Trophoblast cell (in vitro differentiated cells and primary cell): Measurements from ENCODE around the gene PSMA2.

ENCODE experiments used
- DNase-seq, 2 donors: peaks; one replicate each; pipeline ENCODE4 v3.0.0-alpha.2; 2016
- H2AFZ ChIP-seq: 2 replicates; pipeline ENCODE4 v1.6.1; 2013; ENCODE audit warnings: low read length, moderate library complexity, mild to moderate bottlenecking; ENCODE audit not compliant: insufficient read depth, poor library complexity
- H2AK5ac ChIP-seq: 2 replicates; pipeline ENCODE4 v1.6.1; 2013; ENCODE audit warnings: mild to moderate bottlenecking, low read length
- H2BK120ac ChIP-seq: 2 replicates; pipeline ENCODE4 v1.6.1; 2013; ENCODE audit warnings: low read length, mild to moderate bottlenecking, moderate library complexity; ENCODE audit not compliant: insufficient read depth, poor library complexity
- H2BK12ac ChIP-seq: 2 replicates; pipeline ENCODE4 v1.6.1; 2013; ENCODE audit warnings: mild to moderate bottlenecking, low read length, moderate library complexity
- H2BK5ac ChIP-seq: 2 replicates; pipeline ENCODE4 v1.6.1; 2013; ENCODE audit warnings: low read length, low read depth, moderate library complexity, mild to moderate bottlenecking; ENCODE audit not compliant: poor library complexity
- H3K14ac ChIP-seq: 2 replicates; pipeline ENCODE4 v1.6.1; 2013; ENCODE audit warnings: mild to moderate bottlenecking, low read length
- H3K18ac ChIP-seq: 2 replicates; pipeline ENCODE4 v1.6.1; 2013; ENCODE audit warnings: mild to moderate bottlenecking, low read length
- H3K23ac ChIP-seq: 2 replicates; pipeline ENCODE4 v1.6.1; 2013; ENCODE audit warnings: low read length
- H3K27ac ChIP-seq: 2 replicates; pipeline ENCODE4 v1.5.1; 2013; ENCODE audit warnings: low read depth, mild to moderate bottlenecking, inconsistent platforms, low read length, moderate library complexity
- H3K27me3 ChIP-seq: 2 replicates; pipeline ENCODE4 v1.6.1; 2013; ENCODE audit warnings: inconsistent platforms, mild to moderate bottlenecking, low read length, moderate library complexity; ENCODE audit not compliant: insufficient read depth
- H3K36me3 ChIP-seq, 2 experiments: 1 replicate in 1 of 2; 2 replicates in 1 of 2; pipeline ENCODE4 v1.6.1; 2013; ENCODE audit warnings: low read length in 2 of 2, mild to moderate bottlenecking in 2 of 2, moderate library complexity in 1 of 2; ENCODE audit not compliant: insufficient read depth in 2 of 2, control insufficient read depth in 1 of 2
- H3K4ac ChIP-seq: 2 replicates; pipeline ENCODE4 v1.6.1; 2013; ENCODE audit warnings: low read depth, mild to moderate bottlenecking, low read length, moderate library complexity
- H3K4me1 ChIP-seq, 2 experiments: 1 replicate in 1 of 2; 2 replicates in 1 of 2; pipeline ENCODE4 v1.6.1; 2013; ENCODE audit warnings: low read length in 2 of 2, mild to moderate bottlenecking in 2 of 2, moderate library complexity in 1 of 2; ENCODE audit not compliant: insufficient read depth in 2 of 2, control insufficient read depth in 1 of 2
- H3K4me2 ChIP-seq: 2 replicates; pipeline ENCODE4 v1.6.1; 2013; ENCODE audit warnings: inconsistent platforms, mild to moderate bottlenecking, low read length, moderate library complexity
- H3K4me3 ChIP-seq: 2 replicates; pipeline ENCODE4 v1.5.1; 2013; ENCODE audit warnings: mild to moderate bottlenecking, low read depth, low read length, inconsistent platforms
- H3K79me1 ChIP-seq: one replicate; pipeline ENCODE4 v1.6.1; 2013; ENCODE audit warnings: low read length
- H3K79me2 ChIP-seq: 2 replicates; pipeline ENCODE4 v1.6.1; 2013; ENCODE audit warnings: low read length, mild to moderate bottlenecking; ENCODE audit not compliant: control insufficient read depth, insufficient read depth, poor library complexity
- H3K9ac ChIP-seq: 2 replicates; pipeline ENCODE4 v1.6.1; 2013; ENCODE audit warnings: mild to moderate bottlenecking, low read length
- H3K9me3 ChIP-seq: 2 replicates; pipeline ENCODE4 v1.6.1; 2013; ENCODE audit warnings: low read depth, mild to moderate bottlenecking, control low read depth, inconsistent platforms, low read length; ENCODE audit not compliant: insufficient read depth
- H4K12ac ChIP-seq: 2 replicates; pipeline ENCODE4 v1.6.1; 2013; ENCODE audit warnings: low read depth, mild to moderate bottlenecking, low read length, moderate library complexity
- H4K8ac ChIP-seq: 2 replicates; pipeline ENCODE4 v1.6.1; 2013; ENCODE audit warnings: low read depth, mild to moderate bottlenecking, low read length, moderate library complexity
- H4K91ac ChIP-seq: one replicate; pipeline ENCODE4 v1.6.1; 2013; ENCODE audit warnings: low read depth, mild to moderate bottlenecking, low read length, moderate library complexity
- WGBS: extraction: QIAGEN DNeasy Blood & Tissue Kit; methylation state at CpG from one replicate; pipeline ENCODE4 v1.1.7; 2013; ENCODE audit warnings: missing lambda C conversion rate; ENCODE audit not compliant: insufficient read length, insufficient coverage; ENCODE audit errors: extremely low coverage; 5-methylcytosine and 5-hydroxymethylcytosine counted together

PSMA2 gene

DNA sequence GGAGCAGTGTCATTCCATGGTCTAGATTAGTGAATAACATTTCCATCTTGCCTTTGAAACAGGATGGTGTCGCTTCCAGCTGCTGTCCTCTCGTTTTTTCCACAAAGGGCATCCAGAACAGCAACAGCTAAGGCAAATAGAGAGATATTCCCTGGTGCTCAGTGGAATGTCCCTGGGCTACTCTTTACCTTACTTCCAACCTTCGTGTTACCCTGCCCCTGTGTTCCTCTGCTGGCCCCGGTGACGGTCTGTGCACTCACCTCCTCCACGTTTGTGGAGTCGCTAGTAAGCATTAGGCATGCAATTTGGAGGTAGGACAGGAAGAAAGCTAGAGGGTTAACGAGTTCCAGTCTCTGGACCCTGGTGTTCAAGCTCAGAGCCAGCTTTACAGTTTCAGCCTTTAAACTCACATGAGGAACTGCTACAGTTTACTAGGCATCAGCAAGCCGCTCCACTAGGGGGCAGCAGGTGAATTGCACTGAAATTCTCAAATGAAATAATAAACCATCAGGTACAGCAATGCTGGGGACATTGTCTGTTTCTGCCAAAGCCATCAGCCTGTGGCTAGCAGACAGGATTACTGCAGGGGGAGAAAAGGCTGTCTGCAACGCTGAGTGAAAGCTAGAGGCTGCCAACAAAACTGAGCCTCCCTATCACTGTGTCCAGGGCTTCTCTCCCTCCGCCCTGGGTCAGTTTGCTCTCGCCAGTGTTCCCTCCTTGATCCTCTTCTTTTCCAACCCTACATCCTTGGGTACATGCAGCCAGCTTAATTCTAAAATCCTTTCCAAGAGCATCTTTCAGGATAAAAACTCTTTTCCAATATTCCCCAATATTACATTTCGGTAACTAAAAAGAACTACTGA is 9.2 kb upstream of the PSMA2 start:
- H3K27ac ChIP-seq: no peak overlapping the region
- H3K23ac ChIP-seq: no peak overlapping the region
- H3K36me3 ChIP-seq: peaks cover 6% of the 10 kb centered on the region in 2 experiments
- no peak overlapping the region for H2BK120ac ChIP-seq
- 100% methylated on average over 1 of the region's 13 CpGs for WGBS
- no peaks in the 10 kb centered on the region for H3K79me1 ChIP-seq
- DNase-seq: peak; percentile 77 to 90
- H3K14ac ChIP-seq: no peak overlapping the region
- H3K79me2 ChIP-seq: no peaks in the 10 kb centered on the region
- no peak overlapping the region for H4K91ac ChIP-seq
- H3K9ac ChIP-seq: peak overlapping the region; percentile 16
- H3K4me3 ChIP-seq: no peak overlapping the region
- H3K4me1 ChIP-seq: no peaks in the 10 kb centered on the region
- H4K8ac ChIP-seq: no peak overlapping the region
- H3K18ac ChIP-seq: no peak overlapping the region
- H3K27me3 ChIP-seq: no peaks in the 10 kb centered on the region
- no peak overlapping the region for H3K4ac ChIP-seq
- H2AFZ ChIP-seq: no peak overlapping the region
- H3K4me2 ChIP-seq: no peak overlapping the region
- H3K9me3 ChIP-seq: no peaks in the 10 kb centered on the region
- no peak overlapping the region for H2BK12ac ChIP-seq
- no peak overlapping the region for H2AK5ac ChIP-seq
- no peak overlapping the region for H4K12ac ChIP-seq
- H2BK5ac ChIP-seq: no peak overlapping the region

GRCh38 chr7:42939457-42940240 is 7.7 kb upstream of the PSMA2 start:
- WGBS: no CpG with 5 or more reads among the region's 4 CpGs
- Histone ChIP-seq H2AFZ (no peak overlapping the region), H2BK5ac (no peak overlapping the region), H4K91ac (no peak overlapping the region), H3K9me3 (no peaks in the 10 kb centered on the region), H3K23ac (no peak overlapping the region), H3K79me2 (no peaks in the 10 kb centered on the region), H3K27ac (no peak overlapping the region), H3K4ac (no peak overlapping the region), H2BK120ac (no peak overlapping the region), H3K4me1 (no peaks in the 10 kb centered on the region), H3K4me3 (no peak overlapping the region), H4K12ac (no peak overlapping the region), H4K8ac (no peak overlapping the region), H3K18ac (no peak overlapping the region), H3K4me2 (no peak overlapping the region), H2BK12ac (no peak overlapping the region), H3K36me3 (peaks cover 6 to 13% of the 10 kb centered on the region in 2 experiments), H3K9ac (no peak overlapping the region), H3K14ac (no peak overlapping the region), H2AK5ac (no peak overlapping the region), H3K79me1 (no peaks in the 10 kb centered on the region), H3K27me3 (no peaks in the 10 kb centered on the region)
- DNase-seq: no peak

GRCh38 chr7:42935861-42936260 is 3.9 kb upstream of the PSMA2 start:
- Histone ChIP-seq H4K12ac (no peak overlapping the region), H3K4ac (no peak overlapping the region), H3K27ac (no peak overlapping the region), H3K14ac (no peak overlapping the region), H3K23ac (no peak overlapping the region), H3K4me3 (no peak overlapping the region), H3K9ac (no peak overlapping the region), H3K36me3 (peaks cover 6 to 13% of the 10 kb centered on the region in 2 experiments), H3K18ac (no peak overlapping the region), H3K79me1 (peaks cover 5% of the 10 kb centered on the region), H3K4me1 (no peaks in the 10 kb centered on the region), H4K8ac (no peak overlapping the region), H2BK12ac (no peak overlapping the region), H4K91ac (no peak overlapping the region), H2BK5ac (no peak overlapping the region), H3K79me2 (peaks cover 7% of the 10 kb centered on the region), H2AK5ac (no peak overlapping the region), H2AFZ (no peak overlapping the region), H3K9me3 (no peaks in the 10 kb centered on the region), H3K4me2 (no peak overlapping the region), H2BK120ac (no peak overlapping the region), H3K27me3 (no peaks in the 10 kb centered on the region)
- no CpG with 5 or more reads among the region's 5 CpGs for WGBS
- DNase-seq: no peak

- H3K14ac ChIP-seq: no peak overlapping the region
- no peak overlapping the region for H3K4me3 ChIP-seq
- H3K4me2 ChIP-seq: no peak overlapping the region
- DNase-seq: no peak
- H3K79me2 ChIP-seq: peaks cover 13% of the 10 kb centered on the region
- no peak overlapping the region for H2BK5ac ChIP-seq
- H3K27me3 ChIP-seq: no peaks in the 10 kb centered on the region
- H2AK5ac ChIP-seq: no peak overlapping the region
- no peak overlapping the region for H3K23ac ChIP-seq
- no peak overlapping the region for H4K91ac ChIP-seq
- no peak overlapping the region for H4K8ac ChIP-seq
- H3K9ac ChIP-seq: no peak overlapping the region
- H3K27ac ChIP-seq: no peak overlapping the region
- H3K36me3 ChIP-seq: peaks cover 6 to 13% of the 10 kb centered on the region in 2 experiments
- H3K4me1 ChIP-seq: no peaks in the 10 kb centered on the region
- H2BK120ac ChIP-seq: no peak overlapping the region
- WGBS: no CpG with 5 or more reads among the region's 3 CpGs
- H4K12ac ChIP-seq: no peak overlapping the region
- H3K79me1 ChIP-seq: peaks cover 5% of the 10 kb centered on the region
- no peak overlapping the region for H3K18ac ChIP-seq
- H2BK12ac ChIP-seq: no peak overlapping the region
- H3K4ac ChIP-seq: no peak overlapping the region
- H3K9me3 ChIP-seq: no peaks in the 10 kb centered on the region
- H2AFZ ChIP-seq: no peak overlapping the region
These were observed 2.3 kb upstream of the PSMA2 start for GRCh38 chr7:42934291-42934690.
